B cell (primary cell): ENCODE measurements around the gene HLA-F. TPM values are rescaled to one million over a fixed set of nuclear protein-coding genes. Genes with fewer than 3 reads are reported as not detected.

Experiments
- ATAC-seq: fragments of 200-7000 bp; cut with Tn5 transposase; one replicate; pipeline ENCODE4 v1.10.0; 2021; ENCODE audit warnings: low read depth, mild to moderate bottlenecking, moderate number of reproducible peaks, moderate library complexity
- CTCF ChIA-PET: fragments of 350-600 bp; sonication (Branson Sonifier 250); formaldehyde crosslinking; loops from one replicate; lab custom pipeline; 2021; ENCODE audit warnings: antibody characterized with exemption, inconsistent platforms; lab: Charles Lee
- POLR2A ChIA-PET: fragments of 350-600 bp; sonication (Branson Sonifier 250); formaldehyde crosslinking; loops from one replicate; lab custom pipeline; 2021; ENCODE audit warnings: antibody characterized with exemption; lab: Charles Lee
- DNase-seq: peaks from one replicate; pipeline ENCODE4 v3.0.0; 2013
- H2AFZ ChIP-seq: 2 replicates; pipeline ENCODE4 v1.6.1; 2012; ENCODE audit warnings: mild to moderate bottlenecking, low read depth, low read length; ENCODE audit not compliant: insufficient read depth, poor library complexity, severe bottlenecking
- H3K27ac ChIP-seq, 2 donors: 1 replicate in 1 of 2; 2 replicates in 1 of 2; pipeline ENCODE4 v1.5.1; 2012 to 2013; ENCODE audit warnings: low read length in 2 of 2, mild to moderate bottlenecking in 2 of 2, moderate library complexity in 1 of 2
- H3K27me3 ChIP-seq, 4 experiments: fragments of 200-600 bp in 1 of 4; sonication (generic) in 1 of 4; replicated peaks in 1 of 4; 1 replicate in 2 of 4; 2 replicates in 2 of 4; pipeline versions ENCODE4 v1.6.1 to v1.7.0; 2013 to 2016; ENCODE audit warnings: low read length in 3 of 4, mild to moderate bottlenecking in 2 of 4, mixed read lengths in 1 of 4, moderate library complexity in 1 of 4; ENCODE audit not compliant: insufficient read depth in 4 of 4, control insufficient read depth in 3 of 4; ENCODE audit errors: control extremely low read depth in 1 of 4
- H3K36me3 ChIP-seq, 2 experiments: replicated peaks in 1 of 2; 1 replicate in 1 of 2; 2 replicates in 1 of 2; pipeline versions ENCODE4 v1.6.1 to v1.7.1; 2013; ENCODE audit warnings: low read length in 1 of 2; ENCODE audit not compliant: insufficient read depth in 2 of 2, control insufficient read depth in 1 of 2; ENCODE audit errors: control extremely low read depth in 1 of 2, extremely low read depth in 1 of 2
- H3K4me1 ChIP-seq, 2 donors: fragments of 200-600 bp in 1 of 2; sonication (generic) in 1 of 2; 1 replicate in 1 of 2; 2 replicates in 1 of 2; pipeline versions ENCODE4 v1.5.1 to v1.6.1; 2013 to 2017; ENCODE audit warnings: low read length in 2 of 2; ENCODE audit not compliant: control insufficient read depth in 2 of 2, insufficient read depth in 2 of 2
- H3K4me2 ChIP-seq: replicated peaks from 2 replicates; pipeline ENCODE3; 2012; ENCODE audit warnings: mild to moderate bottlenecking, low read depth, low read length; ENCODE audit not compliant: poor library complexity, severe bottlenecking
- H3K4me3 ChIP-seq, 5 experiments: fragments of 200-600 bp in 1 of 5; sonication (generic) in 1 of 5; 1 replicate in 3 of 5; 2 replicates in 2 of 5; pipeline versions ENCODE4 v1.5.1 to v1.7.0; 2011 to 2016; ENCODE audit warnings: low read length in 4 of 5, mild to moderate bottlenecking in 4 of 5, low read depth in 2 of 5, control low read depth in 1 of 5, moderate library complexity in 1 of 5; ENCODE audit not compliant: insufficient read depth in 1 of 5; ENCODE audit errors: control extremely low read depth in 1 of 5, extremely low read depth in 1 of 5
- H3K79me2 ChIP-seq: fragments of 200-600 bp; sonication (generic); one replicate; pipeline ENCODE4 v1.6.0; 2016; ENCODE audit warnings: low read length; ENCODE audit not compliant: control insufficient read depth, insufficient read depth
- H3K9ac ChIP-seq: fragments of 200-600 bp; sonication (generic); 2 replicates; pipeline ENCODE4 v1.6.1; 2017; ENCODE audit warnings: mild to moderate bottlenecking, low read length, moderate library complexity
- H3K9me3 ChIP-seq, 3 donors: one replicate each; pipeline versions ENCODE4 v1.6.1 to v1.7.1; 2013; ENCODE audit warnings: low read length in 2 of 3; ENCODE audit not compliant: control insufficient read depth in 2 of 3, insufficient read depth in 1 of 3; ENCODE audit errors: control extremely low read depth in 1 of 3
- H4K20me1 ChIP-seq: 2 replicates; pipeline ENCODE4 v1.6.0; 2012; ENCODE audit warnings: mild to moderate bottlenecking, low read length; ENCODE audit not compliant: insufficient read depth, control insufficient read depth, poor library complexity, severe bottlenecking
- H3K27ac Mint-ChIP-seq: one replicate; pipeline ENCODE4 v1.8.0; 2021; ENCODE audit warnings: mixed read lengths
- H3K27me3 Mint-ChIP-seq: one replicate; pipeline ENCODE4 v1.8.0; 2021; ENCODE audit warnings: mixed read lengths
- H3K4me1 Mint-ChIP-seq: one replicate; pipeline ENCODE4 v1.8.0; 2021; ENCODE audit warnings: mixed read lengths
- H3K4me3 Mint-ChIP-seq: one replicate; pipeline ENCODE4 v1.8.0; 2021; ENCODE audit warnings: mixed read lengths
- H3K9me3 Mint-ChIP-seq: one replicate; pipeline ENCODE4 v1.8.0; 2022; ENCODE audit warnings: mixed read lengths; ENCODE audit not compliant: insufficient read depth
- CTCF ChIP-seq: fragments of 200-600 bp; IDR thresholded peaks from one replicate; pipeline ENCODE4 v1.8.0; 2022; ENCODE audit warnings: antibody characterized with exemption, mild to moderate bottlenecking
- EZH2 ChIP-seq: IDR thresholded peaks from 2 replicates; pipeline ENCODE4 v1.6.1; 2012; ENCODE audit warnings: borderline replicate concordance, low read depth, mild to moderate bottlenecking, moderate library complexity, low read length; ENCODE audit not compliant: insufficient read depth, poor library complexity, severe bottlenecking
- WGBS: methylation state at CpG from one replicate; pipeline ENCODE4 v1.1.5; 2013; ENCODE audit warnings: missing lambda C conversion rate; ENCODE audit not compliant: insufficient coverage; 5-methylcytosine and 5-hydroxymethylcytosine counted together
- intact Hi-C: fragments of 100-400 bp; cut with micrococcal nuclease; formaldehyde crosslinking; loops from one replicate; pipeline ENCODE4 v1.10.0; 2022
- polyA plus RNA-seq: library from polyadenylated mRNA; depleted of rRNA; stranded (reverse); fragments of >200 nt; gene quantifications from 2 replicates; pipeline ENCODE4 v1.2.3, GENCODE V29; 2012
- total RNA-seq, 2 donors: library from RNA; stranded (reverse); fragments of 120-200 nt in 1 of 2; gene quantifications; 1 replicate in 1 of 2; 2 replicates in 1 of 2; pipeline versions ENCODE4 v1.2.3 to v1.2.4, GENCODE V29; 2013 to 2022

The HLA-F gene
- total and polyA plus RNA-seq, 2 donors (not counting 1 experiment from before 2014, with no cell fraction given) = 895 to 1,409 TPM

- no peak overlapping the region for H3K4me3 Mint-ChIP-seq
- no peak overlapping the region for H3K9ac ChIP-seq
- H3K36me3 ChIP-seq = no peaks in the 10 kb centered on the region
- no peaks in the 10 kb centered on the region for H3K9me3 ChIP-seq
- H3K4me1 Mint-ChIP-seq = no peaks in the 10 kb centered on the region
- CTCF ChIA-PET = no interaction called here
- POLR2A ChIA-PET = no interaction called here
- DNase-seq (no peak), ATAC-seq (no peak)
- no peaks in the 10 kb centered on the region for H3K4me1 ChIP-seq
- no peak overlapping the region for H3K4me2 ChIP-seq
- H3K79me2 ChIP-seq = no peaks in the 10 kb centered on the region
- WGBS = 89% methylated on average over 2 of the region's 3 CpGs
- no peaks in the 10 kb centered on the region for H4K20me1 ChIP-seq
- peaks cover 39% of the 10 kb centered on the region for H3K27me3 Mint-ChIP-seq
- H2AFZ ChIP-seq = no peak overlapping the region
- peaks cover 0 to 7% (median 2%) of the 10 kb centered on the region in 4 experiments for H3K27me3 ChIP-seq
- H3K4me3 ChIP-seq = no peak overlapping the region
- no peak for TF ChIP-seq EZH2
- H3K27ac ChIP-seq = no peak overlapping the region
- H3K9me3 Mint-ChIP-seq = no peaks in the 10 kb centered on the region
- no peak overlapping the region for H3K27ac Mint-ChIP-seq
- intact Hi-C loops = no loop called here
Observed at GRCh38 chr6:29769336-29769735, 46.1 kb downstream of the HLA-F start.

- Mint-ChIP-seq H3K9me3 (no peaks in the 10 kb centered on the region), H3K4me1 (no peaks in the 10 kb centered on the region), H3K27ac (no peak overlapping the region), H3K4me3 (no peak overlapping the region), H3K27me3 (peaks cover 46% of the 10 kb centered on the region)
- Histone ChIP-seq H2AFZ (no peak overlapping the region), H3K36me3 (no peaks in the 10 kb centered on the region), H3K4me2 (no peak overlapping the region), H3K79me2 (no peaks in the 10 kb centered on the region), H3K27me3 (peaks cover 0 to 12% (median 4%) of the 10 kb centered on the region in 4 experiments), H3K4me1 (no peaks in the 10 kb centered on the region), H3K27ac (no peak overlapping the region), H3K9me3 (no peaks in the 10 kb centered on the region), H3K4me3 (no peak overlapping the region), H4K20me1 (no peaks in the 10 kb centered on the region), H3K9ac (no peak overlapping the region)
- TF ChIP-seq CTCF = no peak
- TF ChIP-seq EZH2 = no peak
- CTCF ChIA-PET = no interaction called here
- ATAC-seq = no peak
- no peak for DNase-seq
- intact Hi-C loops = no loop called here
- POLR2A ChIA-PET = no interaction called here
- 80% methylated on average over 1 of the region's 2 CpGs for WGBS
Observed at GRCh38 chr6:29770306-29770705, 47.1 kb downstream of the HLA-F start.
